K562 (cell line): ENCODE results near the gene CMIP. TPM values are rescaled to one million over a fixed set of nuclear protein-coding genes. Genes with fewer than 3 reads are reported as not detected.

ENCODE experiments used
- KDM4B ChIP-seq, 2 experiments: fragments of 450-650 bp in 1 of 2; sonication (generic) in 1 of 2; IDR thresholded peaks; 2 replicates each; pipeline ENCODE4 v1.6.1; 2016 to 2017; ENCODE audit warnings: borderline replicate concordance in 2 of 2, antibody characterized with exemption in 1 of 2, low read depth in 1 of 2, mild to moderate bottlenecking in 1 of 2
- MECOM ChIP-seq: fragments of 250-450 bp; sonication (Bioruptor Pico); IDR thresholded peaks from 2 replicates; pipeline ENCODE4 v1.8.0; 2022; ENCODE audit warnings: inconsistent platforms
- MITF ChIP-seq: IDR thresholded peaks from 2 replicates; pipeline ENCODE4 v1.6.1; 2014; ENCODE audit warnings: antibody characterized with exemption
- NONO ChIP-seq, 2 experiments: fragments of 200-400 bp in 1 of 2; fragments of 450-650 bp in 1 of 2; formaldehyde crosslinking in 1 of 2; IDR thresholded peaks; 2 replicates each; pipeline ENCODE4 v1.6.1; 2017; ENCODE audit warnings: low read depth in 2 of 2, mild to moderate bottlenecking in 2 of 2, moderate library complexity in 2 of 2, low read length in 1 of 2
- POLR2B ChIP-seq: fragments of 450-650 bp; IDR thresholded peaks from 2 replicates; pipeline ENCODE4 v1.6.1; 2018; ENCODE audit warnings: low read depth; ENCODE audit not compliant: partially characterized antibody
- RBBP5 ChIP-seq: fragments of 200-600 bp; sonication (generic); IDR thresholded peaks from 2 replicates; pipeline ENCODE4 v1.6.1; 2012; ENCODE audit warnings: borderline replicate concordance, mild to moderate bottlenecking, low read length, control low read depth, inconsistent platforms; ENCODE audit not compliant: insufficient read depth, poor library complexity, severe bottlenecking
- SMARCA4 ChIP-seq: fragments of 450-650 bp; IDR thresholded peaks from 2 replicates; pipeline ENCODE4 v1.6.1; 2016
- SMARCE1 ChIP-seq: fragments of 450-650 bp; IDR thresholded peaks from 2 replicates; pipeline ENCODE4 v1.7.1; 2016; ENCODE audit warnings: mild to moderate bottlenecking
- ZBED1 ChIP-seq: IDR thresholded peaks from 2 replicates; pipeline ENCODE4 v1.6.1; 2014
- ZEB2 ChIP-seq: fragments of 450-650 bp; IDR thresholded peaks from 2 replicates; pipeline ENCODE4 v1.6.1; 2016
- ZNF584 ChIP-seq: fragments of 200-800 bp; sonication (Bioruptor generic); IDR thresholded peaks from 2 replicates; pipeline ENCODE4 v1.6.1; 2016; ENCODE audit warnings: low read depth, mild to moderate bottlenecking, missing genetic modification characterization, missing compliant biosample characterization
- ZSCAN29 ChIP-seq: fragments of 450-650 bp; IDR thresholded peaks from 2 replicates; pipeline ENCODE4 v1.6.1; 2017
- polyA plus RNA-seq, 8 experiments: library from polyadenylated mRNA; depleted of rRNA in 4 of 8; stranded (reverse) in 5 of 8; unstranded in 3 of 8; fragments of >200 nt; fragmentation: Nextera tagmentation in 2 of 8; fragmentation: Illumina TruSeq in 1 of 8; extraction: Ambion mirVana in 2 of 8; extraction: Trizol in 1 of 8; gene quantifications; 2 replicates each; pipeline versions ENCODE4 v1.2.1 to v1.2.3, GENCODE V29; 2011 to 2014; ENCODE audit warnings: inconsistent platforms in 1 of 8, missing spikeins in 1 of 8
- total RNA-seq, 7 experiments: library from RNA; depleted of rRNA in 6 of 7; stranded (reverse); fragments of >200 nt in 6 of 7; fragmentation: Illumina TruSeq in 2 of 7; extraction: Trizol in 2 of 7; gene quantifications; 2 replicates each; pipeline versions ENCODE4 v1.2.1 to v1.2.3, GENCODE V29; 2011 to 2021; ENCODE audit warnings: low replicate concordance in 1 of 7
- TF ChIP-seq, protein P1 (sequence below): fragments of 450-650 bp; formaldehyde crosslinking; IDR thresholded peaks from 2 replicates; pipeline ENCODE4 v1.4.0; 2022; ENCODE audit warnings: mild to moderate bottlenecking, moderate library complexity
- TF ChIP-seq, protein P2 (sequence below), 2 experiments: fragments of 450-650 bp; IDR thresholded peaks; 2 replicates each; pipeline ENCODE4 v1.6.1; 2018; ENCODE audit warnings: mild to moderate bottlenecking in 2 of 2, low read depth in 1 of 2; ENCODE audit not compliant: partially characterized antibody in 2 of 2
- TF ChIP-seq, protein P3 (sequence below): fragments of 250-450 bp; sonication (Bioruptor Pico); IDR thresholded peaks from 2 replicates; pipeline ENCODE4 v1.9.0; 2021; ENCODE audit warnings: mild to moderate bottlenecking, inconsistent platforms
- TF ChIP-seq, protein P4 (sequence below): fragments of 250-450 bp; sonication (Bioruptor Pico); IDR thresholded peaks from 2 replicates; pipeline ENCODE4 v1.5.0; 2021

The CMIP gene
- total and polyA plus RNA-seq, 9 of the 15 experiments (the other 6 are each of a cell fraction or from before 2014, with no cell fraction given) = 0.94 to 82.5 (median 10.3) TPM

DNA sequence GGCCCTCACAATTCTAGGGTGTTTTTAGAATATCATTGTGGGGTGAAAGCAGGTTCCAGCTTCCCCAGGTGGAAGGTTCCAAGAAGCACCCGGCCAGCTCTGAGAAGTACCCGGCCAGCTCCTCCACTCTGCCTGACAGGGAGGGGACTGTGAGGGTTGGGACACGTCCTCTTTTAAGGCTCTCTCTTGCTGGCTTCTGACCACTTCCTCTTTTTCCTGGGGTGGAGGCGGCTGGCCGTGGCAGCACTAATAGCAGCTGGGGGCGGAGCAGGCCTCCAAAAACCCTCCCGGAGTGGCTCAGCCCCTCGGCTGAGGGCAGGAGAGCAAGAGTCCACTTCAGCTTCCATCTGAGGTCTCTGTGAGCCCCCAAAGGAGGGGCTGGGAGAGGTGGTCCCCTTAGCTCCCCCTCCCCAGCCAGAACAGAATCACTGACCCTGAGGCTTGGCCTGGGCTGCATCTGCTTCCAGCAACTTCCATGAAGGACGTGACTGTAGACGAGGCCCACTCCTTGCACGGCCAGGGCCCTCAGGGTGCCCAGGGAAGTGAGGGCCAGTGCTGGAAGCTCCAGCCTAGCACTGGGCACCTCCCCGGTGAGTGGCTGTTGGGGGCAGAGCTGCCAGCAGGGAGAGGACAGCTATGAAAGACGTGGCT, 307.7 kb downstream of the CMIP start (continued):
- TF ChIP-seq, protein P1, sequence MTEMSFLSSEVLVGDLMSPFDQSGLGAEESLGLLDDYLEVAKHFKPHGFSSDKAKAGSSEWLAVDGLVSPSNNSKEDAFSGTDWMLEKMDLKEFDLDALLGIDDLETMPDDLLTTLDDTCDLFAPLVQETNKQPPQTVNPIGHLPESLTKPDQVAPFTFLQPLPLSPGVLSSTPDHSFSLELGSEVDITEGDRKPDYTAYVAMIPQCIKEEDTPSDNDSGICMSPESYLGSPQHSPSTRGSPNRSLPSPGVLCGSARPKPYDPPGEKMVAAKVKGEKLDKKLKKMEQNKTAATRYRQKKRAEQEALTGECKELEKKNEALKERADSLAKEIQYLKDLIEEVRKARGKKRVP (CRISPR knock-in tag) = peak; percentile 68
- TF ChIP-seq KDM4B (IDR thresholded peaks at IDR 0.05; ENCODE audit: borderline replicate concordance in 2 of 2, low read depth in 1 of 2) (peak in 1 of 2 experiments; percentile 56; a peak in 2 of 4 replicates), MECOM (CRISPR knock-in tag) (peak; percentile 47; the same call in 1 of the 2 replicates), ZSCAN29 (no peak), MITF (0 out of 2 replicates have a peak, but pooled peaks have one; percentile 26), POLR2B (peak; percentile 64), ZBED1 (0 out of 2 replicates have a peak, but pooled peaks have one; percentile 65), NONO (IDR thresholded peaks at IDR 0.05; ENCODE audit: low read depth in 2 of 2, low read length in 1 of 2) (peak; percentile 36 to 80; a peak in 2 of 4 replicates), ZEB2 (peak; percentile 46; the same call in 1 of the 2 replicates), SMARCE1 (peak; percentile 92), SMARCA4 (peak; percentile 84), RBBP5 (peak; percentile 70), ZNF584 (CRISPR knock-in tag) (no peak)
- TF ChIP-seq, protein P2, sequence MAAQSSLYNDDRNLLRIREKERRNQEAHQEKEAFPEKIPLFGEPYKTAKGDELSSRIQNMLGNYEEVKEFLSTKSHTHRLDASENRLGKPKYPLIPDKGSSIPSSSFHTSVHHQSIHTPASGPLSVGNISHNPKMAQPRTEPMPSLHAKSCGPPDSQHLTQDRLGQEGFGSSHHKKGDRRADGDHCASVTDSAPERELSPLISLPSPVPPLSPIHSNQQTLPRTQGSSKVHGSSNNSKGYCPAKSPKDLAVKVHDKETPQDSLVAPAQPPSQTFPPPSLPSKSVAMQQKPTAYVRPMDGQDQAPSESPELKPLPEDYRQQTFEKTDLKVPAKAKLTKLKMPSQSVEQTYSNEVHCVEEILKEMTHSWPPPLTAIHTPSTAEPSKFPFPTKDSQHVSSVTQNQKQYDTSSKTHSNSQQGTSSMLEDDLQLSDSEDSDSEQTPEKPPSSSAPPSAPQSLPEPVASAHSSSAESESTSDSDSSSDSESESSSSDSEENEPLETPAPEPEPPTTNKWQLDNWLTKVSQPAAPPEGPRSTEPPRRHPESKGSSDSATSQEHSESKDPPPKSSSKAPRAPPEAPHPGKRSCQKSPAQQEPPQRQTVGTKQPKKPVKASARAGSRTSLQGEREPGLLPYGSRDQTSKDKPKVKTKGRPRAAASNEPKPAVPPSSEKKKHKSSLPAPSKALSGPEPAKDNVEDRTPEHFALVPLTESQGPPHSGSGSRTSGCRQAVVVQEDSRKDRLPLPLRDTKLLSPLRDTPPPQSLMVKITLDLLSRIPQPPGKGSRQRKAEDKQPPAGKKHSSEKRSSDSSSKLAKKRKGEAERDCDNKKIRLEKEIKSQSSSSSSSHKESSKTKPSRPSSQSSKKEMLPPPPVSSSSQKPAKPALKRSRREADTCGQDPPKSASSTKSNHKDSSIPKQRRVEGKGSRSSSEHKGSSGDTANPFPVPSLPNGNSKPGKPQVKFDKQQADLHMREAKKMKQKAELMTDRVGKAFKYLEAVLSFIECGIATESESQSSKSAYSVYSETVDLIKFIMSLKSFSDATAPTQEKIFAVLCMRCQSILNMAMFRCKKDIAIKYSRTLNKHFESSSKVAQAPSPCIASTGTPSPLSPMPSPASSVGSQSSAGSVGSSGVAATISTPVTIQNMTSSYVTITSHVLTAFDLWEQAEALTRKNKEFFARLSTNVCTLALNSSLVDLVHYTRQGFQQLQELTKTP (IDR thresholded peaks at IDR 0.05; ENCODE audit: low read depth in 1 of 2, partially characterized antibody in 2 of 2) = peak in 1 of 2 experiments; percentile 48
- TF ChIP-seq, protein P3, sequence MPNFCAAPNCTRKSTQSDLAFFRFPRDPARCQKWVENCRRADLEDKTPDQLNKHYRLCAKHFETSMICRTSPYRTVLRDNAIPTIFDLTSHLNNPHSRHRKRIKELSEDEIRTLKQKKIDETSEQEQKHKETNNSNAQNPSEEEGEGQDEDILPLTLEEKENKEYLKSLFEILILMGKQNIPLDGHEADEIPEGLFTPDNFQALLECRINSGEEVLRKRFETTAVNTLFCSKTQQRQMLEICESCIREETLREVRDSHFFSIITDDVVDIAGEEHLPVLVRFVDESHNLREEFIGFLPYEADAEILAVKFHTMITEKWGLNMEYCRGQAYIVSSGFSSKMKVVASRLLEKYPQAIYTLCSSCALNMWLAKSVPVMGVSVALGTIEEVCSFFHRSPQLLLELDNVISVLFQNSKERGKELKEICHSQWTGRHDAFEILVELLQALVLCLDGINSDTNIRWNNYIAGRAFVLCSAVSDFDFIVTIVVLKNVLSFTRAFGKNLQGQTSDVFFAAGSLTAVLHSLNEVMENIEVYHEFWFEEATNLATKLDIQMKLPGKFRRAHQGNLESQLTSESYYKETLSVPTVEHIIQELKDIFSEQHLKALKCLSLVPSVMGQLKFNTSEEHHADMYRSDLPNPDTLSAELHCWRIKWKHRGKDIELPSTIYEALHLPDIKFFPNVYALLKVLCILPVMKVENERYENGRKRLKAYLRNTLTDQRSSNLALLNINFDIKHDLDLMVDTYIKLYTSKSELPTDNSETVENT = 0 out of 2 replicates have a peak, but pooled peaks have one; percentile 51
- TF ChIP-seq, protein P4, sequence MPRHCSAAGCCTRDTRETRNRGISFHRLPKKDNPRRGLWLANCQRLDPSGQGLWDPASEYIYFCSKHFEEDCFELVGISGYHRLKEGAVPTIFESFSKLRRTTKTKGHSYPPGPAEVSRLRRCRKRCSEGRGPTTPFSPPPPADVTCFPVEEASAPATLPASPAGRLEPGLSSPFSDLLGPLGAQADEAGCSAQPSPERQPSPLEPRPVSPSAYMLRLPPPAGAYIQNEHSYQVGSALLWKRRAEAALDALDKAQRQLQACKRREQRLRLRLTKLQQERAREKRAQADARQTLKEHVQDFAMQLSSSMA (CRISPR knock-in tag) = 0 out of 2 replicates have a peak, but pooled peaks have one; percentile 27
